ENCODE results near the gene EFEMP1. TPM values are rescaled to one million over a fixed set of nuclear protein-coding genes. Genes with fewer than 3 reads are reported as not detected.

The EFEMP1 gene
- total and polyA plus RNA-seq, 2 of the 13 experiments (the other 11 are each of a cell fraction or from before 2014, with no cell fraction given): not detected

DNA sequence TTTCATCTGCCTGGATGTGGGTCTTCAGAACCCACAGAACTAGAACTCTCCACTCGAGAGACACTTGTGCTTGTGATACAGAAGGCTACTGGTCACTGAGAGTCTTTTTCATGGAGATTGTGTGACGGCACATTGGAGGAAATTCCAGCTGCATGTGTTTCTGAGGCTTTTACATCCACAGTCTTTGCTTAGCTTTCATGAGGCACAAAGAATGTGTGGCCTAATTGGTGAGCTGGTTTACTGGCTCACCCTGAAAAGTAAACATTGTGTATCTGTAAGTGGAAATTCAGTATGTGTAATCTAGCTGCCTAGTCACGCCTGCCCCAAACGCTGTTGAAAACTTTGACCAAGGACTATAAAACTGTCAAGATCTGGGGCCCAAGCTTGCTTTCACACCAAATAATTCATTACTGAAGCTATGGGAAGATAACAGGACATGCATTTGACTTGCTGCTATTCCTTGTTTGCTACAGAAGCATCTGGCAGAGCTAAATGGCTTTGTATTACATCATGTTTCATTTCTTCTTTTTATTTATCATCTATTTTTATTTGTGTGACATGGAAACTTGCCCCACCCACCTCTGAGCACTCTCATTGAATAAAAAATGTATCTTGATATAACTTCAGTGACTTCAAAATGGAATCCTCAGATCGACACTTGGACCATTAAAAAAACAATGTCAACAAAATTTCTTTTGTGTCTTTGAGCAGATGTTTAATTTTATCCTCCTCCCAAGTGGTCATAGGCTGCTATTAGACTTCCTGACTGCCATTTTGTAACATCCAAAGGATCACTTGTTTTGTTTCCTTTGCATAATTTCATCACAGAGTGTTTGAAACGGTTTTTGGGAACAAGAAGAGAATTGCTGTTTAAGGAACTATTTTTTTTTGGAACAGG, 80.2 kb downstream of the EFEMP1 start:
- peaks cover 0 to 9% of the 10 kb centered on the region in 2 experiments; a peak in 2 of 5 replicates for H3K27me3 ChIP-seq (ENCODE audit: control insufficient read depth in 1 of 2, insufficient read depth in 2 of 2, low read length in 2 of 2)
- H3K27ac ChIP-seq (ENCODE audit: extremely low read length, insufficient read depth, low read length): no peak overlapping the region
- ChIA-PET CTCF (ENCODE audit: low intra/inter-chr PET ratio, low total read pairs) (no interaction called here), POLR2A (no interaction called here)
- no peaks in the 10 kb centered on the region for H3K36me3 ChIP-seq (replicated peaks in 1 of 2; ENCODE audit: control insufficient read depth in 1 of 2, insufficient read depth in 2 of 2, low read length in 2 of 2)
- peaks cover 50% of the 10 kb centered on the region for H3K4me1 ChIP-seq (ENCODE audit: insufficient read depth, low read length)
- FAIRE-seq (no peak), ATAC-seq (peak; percentile 62), DNase-seq (ENCODE audit: low spot score) (peak; percentile 59)
- in situ Hi-C loops (cut with HindIII; ENCODE audit: extremely low pct_ligation_motif_present, low pct_unique_long_range_greater_than_20kb): no loop called here
- no peak overlapping the region for H3K9ac ChIP-seq (ENCODE audit: insufficient read depth, low read depth, low read length)
- H3K9me3 ChIP-seq (ENCODE audit: low read length): no peaks in the 10 kb centered on the region
- whole genome bisulfite sequencing (ENCODE audit: low lambda C conversion rate): 3% methylated on average over 6 of the region's 6 CpGs
- H4K20me1 ChIP-seq (ENCODE audit: insufficient read depth, low read length): no peaks in the 10 kb centered on the region
- H2AFZ ChIP-seq (ENCODE audit: low read length): no peak overlapping the region
- H3K4me3 ChIP-seq (replicated peaks in 1 of 3; ENCODE audit: insufficient read depth in 1 of 3, low read depth in 2 of 3, low read length in 3 of 3): no peak overlapping the region
- intact Hi-C loops (cut with micrococcal nuclease; ENCODE audit: unreplicated experiment): no loop called here
- BruUV-seq (replicated peaks): no TSS peak
- H3K79me2 ChIP-seq (ENCODE audit: insufficient read depth, low read length): no peaks in the 10 kb centered on the region
- 0 out of 2 replicates have a peak overlapping the region, but pooled peaks have one; percentile 3 for H3K4me2 ChIP-seq (ENCODE audit: low read depth, low read length)
- TF ChIP-seq CHD2 (IDR thresholded peaks at IDR 0.05; ENCODE audit: low read depth, low read length) (no peak), FOXP1 (IDR thresholded peaks at IDR 0.05) (no peak), FOXP1 (CRISPR knock-in tag; IDR thresholded peaks at IDR 0.05) (peak; percentile 58), ZNF724P (CRISPR knock-in tag; IDR thresholded peaks at IDR 0.05; ENCODE audit: borderline replicate concordance) (no peak), TEAD3 (CRISPR knock-in tag; optimal IDR thresholded peaks at IDR 0.05; ENCODE audit: borderline replicate concordance) (peak; percentile 69), IRF2 (CRISPR knock-in tag; IDR thresholded peaks at IDR 0.05) (0 out of 2 replicates have a peak, but pooled peaks have one; percentile 25), ELF3 (CRISPR knock-in tag; IDR thresholded peaks at IDR 0.05) (0 out of 2 replicates have a peak, but pooled peaks have one; percentile 23), ZNF570 (CRISPR knock-in tag; IDR thresholded peaks at IDR 0.05; ENCODE audit: borderline replicate concordance) (no peak), SOX13 (IDR thresholded peaks at IDR 0.05) (no peak), SOX13 (CRISPR knock-in tag; conservative IDR thresholded peaks at IDR 0.05 in 1 of 2, IDR thresholded peaks at IDR 0.05 in 1 of 2) (peak in 1 of 2 experiments; percentile 37; a peak in 1 of 4 replicates), SAP130 (CRISPR knock-in tag; IDR thresholded peaks at IDR 0.05; ENCODE audit: low read depth) (0 out of 2 replicates have a peak, but pooled peaks have one; percentile 11)
- TF ChIP-seq, protein P1, sequence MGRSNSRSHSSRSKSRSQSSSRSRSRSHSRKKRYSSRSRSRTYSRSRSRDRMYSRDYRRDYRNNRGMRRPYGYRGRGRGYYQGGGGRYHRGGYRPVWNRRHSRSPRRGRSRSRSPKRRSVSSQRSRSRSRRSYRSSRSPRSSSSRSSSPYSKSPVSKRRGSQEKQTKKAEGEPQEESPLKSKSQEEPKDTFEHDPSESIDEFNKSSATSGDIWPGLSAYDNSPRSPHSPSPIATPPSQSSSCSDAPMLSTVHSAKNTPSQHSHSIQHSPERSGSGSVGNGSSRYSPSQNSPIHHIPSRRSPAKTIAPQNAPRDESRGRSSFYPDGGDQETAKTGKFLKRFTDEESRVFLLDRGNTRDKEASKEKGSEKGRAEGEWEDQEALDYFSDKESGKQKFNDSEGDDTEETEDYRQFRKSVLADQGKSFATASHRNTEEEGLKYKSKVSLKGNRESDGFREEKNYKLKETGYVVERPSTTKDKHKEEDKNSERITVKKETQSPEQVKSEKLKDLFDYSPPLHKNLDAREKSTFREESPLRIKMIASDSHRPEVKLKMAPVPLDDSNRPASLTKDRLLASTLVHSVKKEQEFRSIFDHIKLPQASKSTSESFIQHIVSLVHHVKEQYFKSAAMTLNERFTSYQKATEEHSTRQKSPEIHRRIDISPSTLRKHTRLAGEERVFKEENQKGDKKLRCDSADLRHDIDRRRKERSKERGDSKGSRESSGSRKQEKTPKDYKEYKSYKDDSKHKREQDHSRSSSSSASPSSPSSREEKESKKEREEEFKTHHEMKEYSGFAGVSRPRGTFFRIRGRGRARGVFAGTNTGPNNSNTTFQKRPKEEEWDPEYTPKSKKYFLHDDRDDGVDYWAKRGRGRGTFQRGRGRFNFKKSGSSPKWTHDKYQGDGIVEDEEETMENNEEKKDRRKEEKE (IDR thresholded peaks at IDR 0.05): no peak
- TF ChIP-seq, protein P2, sequence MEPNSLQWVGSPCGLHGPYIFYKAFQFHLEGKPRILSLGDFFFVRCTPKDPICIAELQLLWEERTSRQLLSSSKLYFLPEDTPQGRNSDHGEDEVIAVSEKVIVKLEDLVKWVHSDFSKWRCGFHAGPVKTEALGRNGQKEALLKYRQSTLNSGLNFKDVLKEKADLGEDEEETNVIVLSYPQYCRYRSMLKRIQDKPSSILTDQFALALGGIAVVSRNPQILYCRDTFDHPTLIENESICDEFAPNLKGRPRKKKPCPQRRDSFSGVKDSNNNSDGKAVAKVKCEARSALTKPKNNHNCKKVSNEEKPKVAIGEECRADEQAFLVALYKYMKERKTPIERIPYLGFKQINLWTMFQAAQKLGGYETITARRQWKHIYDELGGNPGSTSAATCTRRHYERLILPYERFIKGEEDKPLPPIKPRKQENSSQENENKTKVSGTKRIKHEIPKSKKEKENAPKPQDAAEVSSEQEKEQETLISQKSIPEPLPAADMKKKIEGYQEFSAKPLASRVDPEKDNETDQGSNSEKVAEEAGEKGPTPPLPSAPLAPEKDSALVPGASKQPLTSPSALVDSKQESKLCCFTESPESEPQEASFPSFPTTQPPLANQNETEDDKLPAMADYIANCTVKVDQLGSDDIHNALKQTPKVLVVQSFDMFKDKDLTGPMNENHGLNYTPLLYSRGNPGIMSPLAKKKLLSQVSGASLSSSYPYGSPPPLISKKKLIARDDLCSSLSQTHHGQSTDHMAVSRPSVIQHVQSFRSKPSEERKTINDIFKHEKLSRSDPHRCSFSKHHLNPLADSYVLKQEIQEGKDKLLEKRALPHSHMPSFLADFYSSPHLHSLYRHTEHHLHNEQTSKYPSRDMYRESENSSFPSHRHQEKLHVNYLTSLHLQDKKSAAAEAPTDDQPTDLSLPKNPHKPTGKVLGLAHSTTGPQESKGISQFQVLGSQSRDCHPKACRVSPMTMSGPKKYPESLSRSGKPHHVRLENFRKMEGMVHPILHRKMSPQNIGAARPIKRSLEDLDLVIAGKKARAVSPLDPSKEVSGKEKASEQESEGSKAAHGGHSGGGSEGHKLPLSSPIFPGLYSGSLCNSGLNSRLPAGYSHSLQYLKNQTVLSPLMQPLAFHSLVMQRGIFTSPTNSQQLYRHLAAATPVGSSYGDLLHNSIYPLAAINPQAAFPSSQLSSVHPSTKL (CRISPR knock-in tag; IDR thresholded peaks at IDR 0.05): peak; percentile 50; the same call in 1 of the 2 replicates
- TF ChIP-seq, protein P3, sequence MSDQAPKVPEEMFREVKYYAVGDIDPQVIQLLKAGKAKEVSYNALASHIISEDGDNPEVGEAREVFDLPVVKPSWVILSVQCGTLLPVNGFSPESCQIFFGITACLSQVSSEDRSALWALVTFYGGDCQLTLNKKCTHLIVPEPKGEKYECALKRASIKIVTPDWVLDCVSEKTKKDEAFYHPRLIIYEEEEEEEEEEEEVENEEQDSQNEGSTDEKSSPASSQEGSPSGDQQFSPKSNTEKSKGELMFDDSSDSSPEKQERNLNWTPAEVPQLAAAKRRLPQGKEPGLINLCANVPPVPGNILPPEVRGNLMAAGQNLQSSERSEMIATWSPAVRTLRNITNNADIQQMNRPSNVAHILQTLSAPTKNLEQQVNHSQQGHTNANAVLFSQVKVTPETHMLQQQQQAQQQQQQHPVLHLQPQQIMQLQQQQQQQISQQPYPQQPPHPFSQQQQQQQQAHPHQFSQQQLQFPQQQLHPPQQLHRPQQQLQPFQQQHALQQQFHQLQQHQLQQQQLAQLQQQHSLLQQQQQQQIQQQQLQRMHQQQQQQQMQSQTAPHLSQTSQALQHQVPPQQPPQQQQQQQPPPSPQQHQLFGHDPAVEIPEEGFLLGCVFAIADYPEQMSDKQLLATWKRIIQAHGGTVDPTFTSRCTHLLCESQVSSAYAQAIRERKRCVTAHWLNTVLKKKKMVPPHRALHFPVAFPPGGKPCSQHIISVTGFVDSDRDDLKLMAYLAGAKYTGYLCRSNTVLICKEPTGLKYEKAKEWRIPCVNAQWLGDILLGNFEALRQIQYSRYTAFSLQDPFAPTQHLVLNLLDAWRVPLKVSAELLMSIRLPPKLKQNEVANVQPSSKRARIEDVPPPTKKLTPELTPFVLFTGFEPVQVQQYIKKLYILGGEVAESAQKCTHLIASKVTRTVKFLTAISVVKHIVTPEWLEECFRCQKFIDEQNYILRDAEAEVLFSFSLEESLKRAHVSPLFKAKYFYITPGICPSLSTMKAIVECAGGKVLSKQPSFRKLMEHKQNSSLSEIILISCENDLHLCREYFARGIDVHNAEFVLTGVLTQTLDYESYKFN (CRISPR knock-in tag; conservative IDR thresholded peaks at IDR 0.05): 0 out of 2 replicates have a peak, but pooled peaks have one; percentile 27
